GM23338 (cell line): Measurements from ENCODE around the gene CASP6. TPM values are rescaled to one million over a fixed set of nuclear protein-coding genes. Genes with fewer than 3 reads are reported as not detected.

Experiments used
- ATAC-seq: fragments of 200-7000 bp; cut with Tn5 transposase; 3 replicates; pipeline ENCODE4 v1.9.1; 2020
- DNase-seq: peaks from one replicate; pipeline ENCODE4 v3.0.0-alpha.2; 2015; ENCODE audit warnings: low spot score
- H2AFZ ChIP-seq: fragments of 200-600 bp; sonication (generic); 2 replicates; pipeline ENCODE4 v1.8.0; 2016; ENCODE audit warnings: antibody characterized with exemption, mild to moderate bottlenecking, moderate library complexity
- H3F3A ChIP-seq: fragments of 200-600 bp; sonication (generic); replicated peaks from 2 replicates; pipeline ENCODE4 v1.8.0; 2017; ENCODE audit warnings: antibody characterized with exemption, mixed run types, low read depth
- H3K27ac ChIP-seq: fragments of 200-600 bp; sonication (generic); 2 replicates; pipeline ENCODE4 v1.6.1; 2016; ENCODE audit warnings: low read depth
- H3K27me3 ChIP-seq: fragments of 200-600 bp; sonication (generic); 2 replicates; pipeline ENCODE4 v1.8.0; 2016; ENCODE audit warnings: mild to moderate bottlenecking, mixed run types, moderate library complexity; ENCODE audit not compliant: insufficient read depth
- H3K36me3 ChIP-seq: fragments of 200-600 bp; sonication (generic); 2 replicates; pipeline ENCODE4 v1.8.0; 2016; ENCODE audit warnings: mild to moderate bottlenecking; ENCODE audit not compliant: insufficient read depth
- H3K4me1 ChIP-seq: fragments of 200-600 bp; sonication (generic); 2 replicates; pipeline ENCODE4 v1.8.0; 2016; ENCODE audit warnings: mild to moderate bottlenecking, moderate library complexity; ENCODE audit not compliant: insufficient read depth
- H3K4me2 ChIP-seq: fragments of 200-600 bp; sonication (generic); 2 replicates; pipeline ENCODE4 v1.7.1; 2017; ENCODE audit warnings: mixed run types
- H3K4me3 ChIP-seq: fragments of 200-600 bp; sonication (generic); 2 replicates; pipeline ENCODE4 v1.6.1; 2016; ENCODE audit warnings: mixed run types
- H3K79me2 ChIP-seq: fragments of 200-600 bp; sonication (generic); replicated peaks from 2 replicates; pipeline ENCODE4 v1.8.0; 2017; ENCODE audit warnings: mild to moderate bottlenecking; ENCODE audit not compliant: insufficient read depth
- H3K9me2 ChIP-seq: fragments of 200-600 bp; sonication (generic); 2 replicates; pipeline ENCODE4 v1.8.0; 2017; ENCODE audit not compliant: insufficient read depth
- H4K20me1 ChIP-seq: fragments of 200-600 bp; sonication (generic); replicated peaks from 2 replicates; pipeline ENCODE4 v1.8.0; 2017; ENCODE audit warnings: mild to moderate bottlenecking; ENCODE audit not compliant: insufficient read depth
- H3K27ac Mint-ChIP-seq: 2 replicates; pipeline ENCODE4 v1.8.0; 2020; ENCODE audit warnings: inconsistent platforms, mild to moderate bottlenecking, moderate library complexity, mixed read lengths
- H3K27me3 Mint-ChIP-seq: 3 replicates; pipeline ENCODE4 v1.8.0; 2022; ENCODE audit warnings: low read depth, mild to moderate bottlenecking, moderate library complexity, mixed read lengths, inconsistent platforms; ENCODE audit not compliant: insufficient read depth, poor library complexity
- H3K36me3 Mint-ChIP-seq: 3 replicates; pipeline ENCODE4 v1.8.0; 2021; ENCODE audit warnings: low read depth, mild to moderate bottlenecking, inconsistent platforms, moderate library complexity, mixed read lengths
- H3K4me1 Mint-ChIP-seq: 3 replicates; pipeline ENCODE4 v1.8.0; 2020; ENCODE audit warnings: mild to moderate bottlenecking, inconsistent platforms, mixed read lengths
- H3K4me3 Mint-ChIP-seq: 3 replicates; pipeline ENCODE4 v1.8.0; 2021; ENCODE audit warnings: moderate library complexity, mild to moderate bottlenecking, inconsistent platforms, mixed read lengths
- H3K9me3 Mint-ChIP-seq: 3 replicates; pipeline ENCODE4 v1.8.0; 2020; ENCODE audit warnings: moderate library complexity, mild to moderate bottlenecking, inconsistent platforms, mixed read lengths
- CREB1 ChIP-seq: fragments of 250-450 bp; sonication (Bioruptor Pico); IDR thresholded peaks from 2 replicates; pipeline ENCODE4 v1.5.0; 2020; ENCODE audit warnings: low read depth, mild to moderate bottlenecking, moderate library complexity
- JUNB ChIP-seq: IDR thresholded peaks from one replicate; pipeline ENCODE4 v1.6.1; 2016; ENCODE audit warnings: antibody characterized with exemption; ENCODE audit not compliant: unreplicated experiment
- NANOG ChIP-seq: IDR thresholded peaks from 2 replicates; pipeline ENCODE4 v1.6.1; 2016; ENCODE audit warnings: antibody characterized with exemption, borderline replicate concordance
- polyA plus RNA-seq: library from polyadenylated mRNA; unstranded; fragments of >200 nt; fragmentation: Nextera tagmentation; extraction: Ambion mirVana; gene quantifications from 2 replicates; pipeline ENCODE4 v1.2.1, GENCODE V29; 2016
- total RNA-seq: library from RNA; depleted of rRNA; stranded (reverse); fragments of >200 nt; shearing (Covaris generic); gene quantifications from 2 replicates; pipeline ENCODE4 v1.2.3, GENCODE V29; 2014
- TF ChIP-seq, protein P1 (sequence below), 2 experiments: fragments of 200-600 bp in 1 of 2; sonication (generic) in 1 of 2; conservative IDR thresholded peaks; 2 replicates each; pipeline versions ENCODE4 v1.5.1 to v1.6.1; 2016 to 2017; ENCODE audit warnings: antibody characterized with exemption in 2 of 2, low read depth in 2 of 2, mild to moderate bottlenecking in 2 of 2, moderate library complexity in 1 of 2
- TF ChIP-seq, protein P2 (sequence below): fragments of 250-450 bp; sonication (Bioruptor Pico); IDR thresholded peaks from 2 replicates; pipeline ENCODE4 v1.5.0; 2020; ENCODE audit warnings: mild to moderate bottlenecking, moderate library complexity
- TF ChIP-seq, protein P3 (sequence below): IDR thresholded peaks from one replicate; pipeline ENCODE4 v1.6.1; 2018; ENCODE audit warnings: antibody characterized with exemption; ENCODE audit not compliant: unreplicated experiment

CASP6 gene
- total and polyA plus RNA-seq, 2 experiments from 2014 or later: 30.5 to 35.4 TPM

DNA sequence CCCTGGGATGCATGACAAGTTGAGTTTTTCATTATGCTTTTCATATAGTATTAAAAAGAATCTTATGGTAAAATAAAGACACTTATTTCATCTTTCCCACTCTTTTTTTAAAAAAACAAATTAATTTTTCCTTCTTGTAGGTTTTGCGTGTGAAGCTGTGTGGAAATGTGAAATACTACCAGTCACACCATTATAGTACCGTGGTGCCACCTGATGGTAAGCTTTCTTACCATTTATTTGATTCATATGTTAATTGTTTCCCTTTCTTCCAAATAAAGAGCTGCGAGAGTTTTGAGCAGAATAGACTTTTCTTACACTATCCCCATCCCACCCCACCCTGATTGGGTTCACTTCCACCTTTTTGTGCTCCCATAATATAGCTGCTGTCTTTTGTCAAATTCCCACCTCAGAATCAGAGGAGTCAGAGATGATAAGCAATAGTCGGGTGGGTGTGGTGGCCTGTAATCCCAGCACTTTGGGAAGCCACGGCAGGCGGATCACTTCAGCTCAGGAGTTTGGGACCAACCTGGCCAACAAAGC is 44.3 kb downstream of the CASP6 start:
- DNase-seq (peak; percentile 33), ATAC-seq (peak; percentile 24; the same call in 2 of the 3 replicates)
- Mint-ChIP-seq H3K27me3 (peaks cover 4% of the 10 kb centered on the region), H3K4me3 (no peak overlapping the region), H3K27ac (no peak overlapping the region), H3K4me1 (peaks cover 22% of the 10 kb centered on the region; the same call in 2 of the 3 replicates), H3K36me3 (no peaks in the 10 kb centered on the region), H3K9me3 (no peaks in the 10 kb centered on the region)
- Histone ChIP-seq H3K4me1 (peaks cover 25% of the 10 kb centered on the region), H3F3A (no peaks in the 10 kb centered on the region), H2AFZ (no peak overlapping the region), H4K20me1 (no peaks in the 10 kb centered on the region), H3K36me3 (no peaks in the 10 kb centered on the region), H3K4me2 (no peak overlapping the region), H3K27ac (no peak overlapping the region), H3K27me3 (no peaks in the 10 kb centered on the region), H3K9me2 (no peaks in the 10 kb centered on the region), H3K4me3 (no peak overlapping the region), H3K79me2 (no peaks in the 10 kb centered on the region)
- TF ChIP-seq JUNB: no peak
- no peak for TF ChIP-seq CREB1 (CRISPR knock-in tag)
- TF ChIP-seq, protein P1, sequence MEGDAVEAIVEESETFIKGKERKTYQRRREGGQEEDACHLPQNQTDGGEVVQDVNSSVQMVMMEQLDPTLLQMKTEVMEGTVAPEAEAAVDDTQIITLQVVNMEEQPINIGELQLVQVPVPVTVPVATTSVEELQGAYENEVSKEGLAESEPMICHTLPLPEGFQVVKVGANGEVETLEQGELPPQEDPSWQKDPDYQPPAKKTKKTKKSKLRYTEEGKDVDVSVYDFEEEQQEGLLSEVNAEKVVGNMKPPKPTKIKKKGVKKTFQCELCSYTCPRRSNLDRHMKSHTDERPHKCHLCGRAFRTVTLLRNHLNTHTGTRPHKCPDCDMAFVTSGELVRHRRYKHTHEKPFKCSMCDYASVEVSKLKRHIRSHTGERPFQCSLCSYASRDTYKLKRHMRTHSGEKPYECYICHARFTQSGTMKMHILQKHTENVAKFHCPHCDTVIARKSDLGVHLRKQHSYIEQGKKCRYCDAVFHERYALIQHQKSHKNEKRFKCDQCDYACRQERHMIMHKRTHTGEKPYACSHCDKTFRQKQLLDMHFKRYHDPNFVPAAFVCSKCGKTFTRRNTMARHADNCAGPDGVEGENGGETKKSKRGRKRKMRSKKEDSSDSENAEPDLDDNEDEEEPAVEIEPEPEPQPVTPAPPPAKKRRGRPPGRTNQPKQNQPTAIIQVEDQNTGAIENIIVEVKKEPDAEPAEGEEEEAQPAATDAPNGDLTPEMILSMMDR (conservative IDR thresholded peaks at IDR 0.05; ENCODE audit: low read depth in 2 of 2): peak; percentile 19 to 42; a peak in 2 of 4 replicates
- TF ChIP-seq, protein P2, sequence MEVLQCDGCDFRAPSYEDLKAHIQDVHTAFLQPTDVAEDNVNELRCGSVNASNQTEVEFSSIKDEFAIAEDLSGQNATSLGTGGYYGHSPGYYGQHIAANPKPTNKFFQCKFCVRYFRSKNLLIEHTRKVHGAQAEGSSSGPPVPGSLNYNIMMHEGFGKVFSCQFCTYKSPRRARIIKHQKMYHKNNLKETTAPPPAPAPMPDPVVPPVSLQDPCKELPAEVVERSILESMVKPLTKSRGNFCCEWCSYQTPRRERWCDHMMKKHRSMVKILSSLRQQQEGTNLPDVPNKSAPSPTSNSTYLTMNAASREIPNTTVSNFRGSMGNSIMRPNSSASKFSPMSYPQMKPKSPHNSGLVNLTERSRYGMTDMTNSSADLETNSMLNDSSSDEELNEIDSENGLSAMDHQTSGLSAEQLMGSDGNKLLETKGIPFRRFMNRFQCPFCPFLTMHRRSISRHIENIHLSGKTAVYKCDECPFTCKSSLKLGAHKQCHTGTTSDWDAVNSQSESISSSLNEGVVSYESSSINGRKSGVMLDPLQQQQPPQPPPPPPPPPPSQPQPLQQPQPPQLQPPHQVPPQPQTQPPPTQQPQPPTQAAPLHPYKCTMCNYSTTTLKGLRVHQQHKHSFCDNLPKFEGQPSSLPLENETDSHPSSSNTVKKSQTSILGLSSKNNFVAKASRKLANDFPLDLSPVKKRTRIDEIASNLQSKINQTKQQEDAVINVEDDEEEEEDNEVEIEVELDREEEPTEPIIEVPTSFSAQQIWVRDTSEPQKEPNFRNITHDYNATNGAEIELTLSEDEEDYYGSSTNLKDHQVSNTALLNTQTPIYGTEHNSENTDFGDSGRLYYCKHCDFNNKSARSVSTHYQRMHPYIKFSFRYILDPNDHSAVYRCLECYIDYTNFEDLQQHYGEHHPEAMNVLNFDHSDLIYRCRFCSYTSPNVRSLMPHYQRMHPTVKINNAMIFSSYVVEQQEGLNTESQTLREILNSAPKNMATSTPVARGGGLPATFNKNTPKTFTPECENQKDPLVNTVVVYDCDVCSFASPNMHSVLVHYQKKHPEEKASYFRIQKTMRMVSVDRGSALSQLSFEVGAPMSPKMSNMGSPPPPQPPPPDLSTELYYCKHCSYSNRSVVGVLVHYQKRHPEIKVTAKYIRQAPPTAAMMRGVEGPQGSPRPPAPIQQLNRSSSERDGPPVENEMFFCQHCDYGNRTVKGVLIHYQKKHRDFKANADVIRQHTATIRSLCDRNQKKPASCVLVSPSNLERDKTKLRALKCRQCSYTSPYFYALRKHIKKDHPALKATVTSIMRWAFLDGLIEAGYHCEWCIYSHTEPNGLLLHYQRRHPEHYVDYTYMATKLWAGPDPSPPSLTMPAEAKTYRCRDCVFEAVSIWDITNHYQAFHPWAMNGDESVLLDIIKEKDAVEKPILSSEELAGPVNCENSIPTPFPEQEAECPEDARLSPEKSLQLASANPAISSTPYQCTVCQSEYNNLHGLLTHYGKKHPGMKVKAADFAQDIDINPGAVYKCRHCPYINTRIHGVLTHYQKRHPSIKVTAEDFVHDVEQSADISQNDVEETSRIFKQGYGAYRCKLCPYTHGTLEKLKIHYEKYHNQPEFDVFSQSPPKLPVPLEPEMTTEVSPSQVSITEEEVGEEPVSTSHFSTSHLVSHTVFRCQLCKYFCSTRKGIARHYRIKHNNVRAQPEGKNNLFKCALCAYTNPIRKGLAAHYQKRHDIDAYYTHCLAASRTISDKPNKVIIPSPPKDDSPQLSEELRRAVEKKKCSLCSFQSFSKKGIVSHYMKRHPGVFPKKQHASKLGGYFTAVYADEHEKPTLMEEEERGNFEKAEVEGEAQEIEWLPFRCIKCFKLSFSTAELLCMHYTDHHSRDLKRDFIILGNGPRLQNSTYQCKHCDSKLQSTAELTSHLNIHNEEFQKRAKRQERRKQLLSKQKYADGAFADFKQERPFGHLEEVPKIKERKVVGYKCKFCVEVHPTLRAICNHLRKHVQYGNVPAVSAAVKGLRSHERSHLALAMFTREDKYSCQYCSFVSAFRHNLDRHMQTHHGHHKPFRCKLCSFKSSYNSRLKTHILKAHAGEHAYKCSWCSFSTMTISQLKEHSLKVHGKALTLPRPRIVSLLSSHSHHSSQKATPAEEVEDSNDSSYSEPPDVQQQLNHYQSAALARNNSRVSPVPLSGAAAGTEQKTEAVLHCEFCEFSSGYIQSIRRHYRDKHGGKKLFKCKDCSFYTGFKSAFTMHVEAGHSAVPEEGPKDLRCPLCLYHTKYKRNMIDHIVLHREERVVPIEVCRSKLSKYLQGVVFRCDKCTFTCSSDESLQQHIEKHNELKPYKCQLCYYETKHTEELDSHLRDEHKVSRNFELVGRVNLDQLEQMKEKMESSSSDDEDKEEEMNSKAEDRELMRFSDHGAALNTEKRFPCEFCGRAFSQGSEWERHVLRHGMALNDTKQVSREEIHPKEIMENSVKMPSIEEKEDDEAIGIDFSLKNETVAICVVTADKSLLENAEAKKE: no peak
- TF ChIP-seq, protein P3, sequence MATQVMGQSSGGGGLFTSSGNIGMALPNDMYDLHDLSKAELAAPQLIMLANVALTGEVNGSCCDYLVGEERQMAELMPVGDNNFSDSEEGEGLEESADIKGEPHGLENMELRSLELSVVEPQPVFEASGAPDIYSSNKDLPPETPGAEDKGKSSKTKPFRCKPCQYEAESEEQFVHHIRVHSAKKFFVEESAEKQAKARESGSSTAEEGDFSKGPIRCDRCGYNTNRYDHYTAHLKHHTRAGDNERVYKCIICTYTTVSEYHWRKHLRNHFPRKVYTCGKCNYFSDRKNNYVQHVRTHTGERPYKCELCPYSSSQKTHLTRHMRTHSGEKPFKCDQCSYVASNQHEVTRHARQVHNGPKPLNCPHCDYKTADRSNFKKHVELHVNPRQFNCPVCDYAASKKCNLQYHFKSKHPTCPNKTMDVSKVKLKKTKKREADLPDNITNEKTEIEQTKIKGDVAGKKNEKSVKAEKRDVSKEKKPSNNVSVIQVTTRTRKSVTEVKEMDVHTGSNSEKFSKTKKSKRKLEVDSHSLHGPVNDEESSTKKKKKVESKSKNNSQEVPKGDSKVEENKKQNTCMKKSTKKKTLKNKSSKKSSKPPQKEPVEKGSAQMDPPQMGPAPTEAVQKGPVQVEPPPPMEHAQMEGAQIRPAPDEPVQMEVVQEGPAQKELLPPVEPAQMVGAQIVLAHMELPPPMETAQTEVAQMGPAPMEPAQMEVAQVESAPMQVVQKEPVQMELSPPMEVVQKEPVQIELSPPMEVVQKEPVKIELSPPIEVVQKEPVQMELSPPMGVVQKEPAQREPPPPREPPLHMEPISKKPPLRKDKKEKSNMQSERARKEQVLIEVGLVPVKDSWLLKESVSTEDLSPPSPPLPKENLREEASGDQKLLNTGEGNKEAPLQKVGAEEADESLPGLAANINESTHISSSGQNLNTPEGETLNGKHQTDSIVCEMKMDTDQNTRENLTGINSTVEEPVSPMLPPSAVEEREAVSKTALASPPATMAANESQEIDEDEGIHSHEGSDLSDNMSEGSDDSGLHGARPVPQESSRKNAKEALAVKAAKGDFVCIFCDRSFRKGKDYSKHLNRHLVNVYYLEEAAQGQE: no peak
- no peak for TF ChIP-seq NANOG
